Activated naive CD8-positive, alpha-beta T cell treated with anti-CD3 and anti-CD28 coated beads, Interleukin-2, amount 50 U/mL, for 24 hours (primary cell): ENCODE measurements around the gene MSLN.
A peak's percentile ranks its signal among the peaks of the same experiment; 100 is the strongest.

Experiments
- ATAC-seq: fragments of 150-1000 bp; cut with Tn5 transposase; one replicate; pipeline ENCODE4 v1.10.0; 2021
- DNase-seq: peaks from one replicate; pipeline ENCODE4 v3.0.0; 2021
- H3K27ac Mint-ChIP-seq: one replicate; pipeline ENCODE4 v1.8.0; 2021; ENCODE audit warnings: mild to moderate bottlenecking, mixed read lengths
- H3K27me3 Mint-ChIP-seq: one replicate; pipeline ENCODE4 v1.8.0; 2021; ENCODE audit warnings: mixed read lengths
- H3K36me3 Mint-ChIP-seq: one replicate; pipeline ENCODE4 v1.8.0; 2021; ENCODE audit warnings: low read depth, mixed read lengths
- H3K4me1 Mint-ChIP-seq: one replicate; pipeline ENCODE4 v1.8.0; 2021; ENCODE audit warnings: mixed read lengths
- H3K4me3 Mint-ChIP-seq: one replicate; pipeline ENCODE4 v1.8.0; 2021; ENCODE audit warnings: mild to moderate bottlenecking, moderate library complexity, mixed read lengths
- H3K9me3 Mint-ChIP-seq: one replicate; pipeline ENCODE4 v1.8.0; 2021; ENCODE audit warnings: mixed read lengths

Gene MSLN

DNA sequence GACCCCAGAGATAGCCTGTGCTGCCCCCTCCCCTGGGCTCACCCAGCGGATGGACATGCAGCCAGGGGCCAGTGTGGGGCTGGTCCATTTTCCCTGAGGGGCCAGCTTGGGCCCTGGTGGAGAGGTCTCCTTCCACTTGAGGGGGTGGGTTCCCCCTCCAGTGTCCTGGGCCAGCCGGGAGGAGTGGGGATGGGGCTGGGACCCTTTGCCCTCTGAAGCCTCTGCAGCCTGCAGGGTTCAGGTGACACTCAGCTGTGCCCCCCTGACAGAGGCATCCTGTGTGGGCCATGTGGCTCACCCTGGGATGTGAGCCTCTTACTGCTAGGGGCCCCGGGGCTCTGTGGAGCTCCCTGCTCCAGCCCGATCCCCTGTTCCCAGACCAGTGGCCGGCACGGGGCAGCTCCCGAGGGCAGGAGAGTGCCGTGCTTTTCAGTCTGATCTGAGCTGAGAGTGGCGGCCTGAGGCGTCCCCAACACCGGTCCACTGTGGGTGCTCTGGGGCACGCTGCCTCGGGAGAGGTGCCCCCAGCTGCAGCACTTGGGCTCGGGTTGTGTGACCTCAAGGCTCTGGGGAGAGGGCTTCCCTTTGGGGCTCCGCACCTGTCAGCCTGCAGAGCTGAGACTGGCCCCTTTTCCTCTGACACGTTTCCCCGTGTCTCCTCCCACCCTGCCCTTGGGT, 40.4 kb downstream of the MSLN start:
- Mint-ChIP-seq H3K36me3 (peaks cover 10% of the 10 kb centered on the region), H3K27ac (no peak overlapping the region), H3K4me1 (peaks cover under 1% of the 10 kb centered on the region), H3K27me3 (peaks cover 2% of the 10 kb centered on the region), H3K4me3 (no peak overlapping the region), H3K9me3 (no peaks in the 10 kb centered on the region)
- peak; percentile 5 for ATAC-seq
- DNase-seq, result no peak

DNA sequence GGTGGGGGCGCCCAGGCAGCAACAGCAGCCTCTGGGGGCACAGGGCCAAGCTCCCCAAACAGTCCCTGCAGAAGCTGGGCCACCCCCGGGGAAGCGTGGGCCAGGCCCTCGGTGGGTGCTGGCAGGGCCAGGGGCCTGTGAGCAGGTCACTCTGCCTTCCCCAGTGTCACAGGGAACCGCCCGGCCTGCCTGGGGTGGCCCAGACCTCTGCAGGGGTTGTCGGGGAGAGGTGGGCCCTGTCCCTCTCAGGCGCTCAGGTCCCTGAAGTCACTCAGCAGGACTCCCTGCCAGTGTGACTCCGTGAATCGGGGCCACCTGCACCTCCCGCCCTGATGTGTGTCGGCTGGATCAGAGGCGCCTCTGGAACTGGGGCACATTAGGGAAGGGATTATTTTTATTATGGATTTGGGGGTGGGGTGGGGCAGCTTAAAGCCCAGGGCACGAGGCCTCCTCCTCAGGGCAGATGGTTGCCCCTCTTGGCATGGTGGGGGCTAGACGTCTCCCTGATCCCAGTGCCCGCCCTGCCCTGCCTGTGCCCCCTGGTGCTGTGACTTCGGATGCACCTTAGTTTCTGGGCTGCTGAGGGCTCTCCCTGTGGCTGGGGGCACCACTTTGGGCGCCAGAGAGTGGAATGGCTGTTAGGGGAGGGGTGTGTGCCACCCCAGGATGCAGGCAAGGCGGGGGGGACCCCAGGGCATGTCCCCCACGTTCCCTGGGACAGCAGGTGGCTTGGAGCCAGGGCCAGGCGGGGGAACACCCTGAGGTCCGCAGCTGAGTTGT, 41.2 kb downstream of the MSLN start:
- H3K36me3 Mint-ChIP-seq, result peaks cover 7% of the 10 kb centered on the region
- ATAC-seq (peak; percentile 7), DNase-seq (no peak)
- no peak overlapping the region for H3K4me3 Mint-ChIP-seq
- peaks cover 3% of the 10 kb centered on the region for H3K4me1 Mint-ChIP-seq
- H3K27ac Mint-ChIP-seq, result no peak overlapping the region
- no peaks in the 10 kb centered on the region for H3K9me3 Mint-ChIP-seq
- peaks cover 2% of the 10 kb centered on the region for H3K27me3 Mint-ChIP-seq

DNA sequence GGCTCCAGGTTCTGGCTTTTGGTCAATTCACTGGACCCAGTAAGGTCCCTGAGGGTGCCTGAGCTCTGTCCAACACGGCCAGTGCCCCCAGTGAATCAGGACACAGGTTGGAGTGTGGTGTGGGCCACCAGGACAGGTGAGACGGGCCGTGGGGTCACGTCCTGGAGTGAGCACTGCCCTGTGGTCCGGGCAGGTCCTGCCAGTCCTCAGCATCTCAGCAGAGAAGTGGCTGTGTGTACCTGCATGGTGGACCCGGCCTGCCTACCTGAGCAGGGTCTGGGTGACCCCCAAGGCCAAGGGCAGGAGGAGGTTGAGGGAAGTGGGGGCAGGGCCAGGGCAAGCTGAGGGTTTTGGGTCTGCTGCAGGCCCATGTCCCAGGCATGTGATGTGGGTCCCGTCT, 41.9 kb downstream of the MSLN start:
- H3K27ac Mint-ChIP-seq, result no peak overlapping the region
- no peaks in the 10 kb centered on the region for H3K9me3 Mint-ChIP-seq
- H3K4me3 Mint-ChIP-seq, result no peak overlapping the region
- H3K36me3 Mint-ChIP-seq, result peaks cover 6% of the 10 kb centered on the region
- ATAC-seq (no peak), DNase-seq (no peak)
- H3K4me1 Mint-ChIP-seq, result peaks cover 3% of the 10 kb centered on the region
- H3K27me3 Mint-ChIP-seq, result peaks cover 2% of the 10 kb centered on the region

DNA sequence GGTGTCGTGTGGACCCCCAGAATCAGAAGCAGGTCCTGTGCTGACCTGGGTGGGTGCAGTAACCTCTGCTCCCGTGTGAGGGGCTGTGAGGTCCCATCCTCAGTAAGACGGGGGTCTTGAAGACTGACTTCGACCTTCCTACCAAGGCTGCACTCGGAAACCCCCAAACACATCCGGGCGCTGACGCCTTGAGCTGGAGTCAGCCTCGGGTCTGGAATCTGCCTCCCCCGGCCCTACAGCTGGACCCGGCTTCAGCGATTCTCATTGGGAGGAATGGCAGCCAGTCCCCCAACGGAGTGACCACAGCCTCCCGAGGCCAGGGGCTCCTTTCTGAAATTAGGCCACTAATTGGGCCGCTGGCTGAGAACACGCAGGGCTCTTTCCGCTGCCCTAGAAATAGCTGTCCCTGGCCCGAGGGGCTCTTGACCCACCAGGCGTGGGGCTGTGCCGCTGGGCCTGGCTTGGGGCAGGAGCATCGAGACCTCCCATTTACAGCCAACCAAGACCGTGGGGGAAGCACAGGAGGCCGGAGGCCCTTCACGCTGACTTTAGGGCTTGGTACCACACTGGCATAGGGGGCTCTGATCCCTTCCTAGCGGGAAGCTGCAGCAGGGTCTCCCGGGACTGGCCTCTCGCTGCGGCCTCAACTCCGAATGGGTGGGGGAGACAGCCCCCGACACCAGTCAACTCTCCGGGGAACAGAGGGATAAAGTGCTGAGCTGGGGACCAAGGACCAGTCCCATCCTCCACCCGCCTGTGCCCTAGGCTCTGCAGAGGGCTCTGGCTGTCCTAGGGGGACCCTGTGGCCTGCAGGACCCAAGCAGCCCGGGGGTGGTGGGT, 42.6 kb downstream of the MSLN start:
- peaks cover 2% of the 10 kb centered on the region for H3K27me3 Mint-ChIP-seq
- DNase-seq (no peak), ATAC-seq (no peak)
- H3K27ac Mint-ChIP-seq, result no peak overlapping the region
- H3K36me3 Mint-ChIP-seq, result peaks cover 3% of the 10 kb centered on the region
- H3K4me3 Mint-ChIP-seq, result no peak overlapping the region
- no peaks in the 10 kb centered on the region for H3K9me3 Mint-ChIP-seq
- peaks cover 7% of the 10 kb centered on the region for H3K4me1 Mint-ChIP-seq

DNA sequence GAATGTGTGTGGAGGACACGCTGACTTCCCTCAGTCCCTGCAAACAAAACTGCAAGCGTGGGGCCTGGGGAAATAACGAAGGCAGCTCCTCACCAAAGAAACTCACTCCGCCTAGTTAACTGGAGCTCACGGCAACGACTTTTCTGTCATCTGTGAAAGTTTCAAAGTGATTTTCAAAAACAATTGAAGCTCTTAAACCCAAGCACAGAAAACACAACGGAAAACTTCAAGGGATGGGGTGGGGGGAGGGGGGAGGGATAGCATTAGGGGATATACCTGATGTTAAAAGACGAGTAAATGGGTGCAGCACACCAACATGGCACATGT, 43.2 kb downstream of the MSLN start:
- Mint-ChIP-seq H3K36me3 (no peaks in the 10 kb centered on the region), H3K4me1 (peaks cover 12% of the 10 kb centered on the region), H3K4me3 (no peak overlapping the region), H3K9me3 (no peaks in the 10 kb centered on the region), H3K27me3 (peaks cover 2% of the 10 kb centered on the region), H3K27ac (no peak overlapping the region)
- ATAC-seq (no peak), DNase-seq (no peak)

DNA sequence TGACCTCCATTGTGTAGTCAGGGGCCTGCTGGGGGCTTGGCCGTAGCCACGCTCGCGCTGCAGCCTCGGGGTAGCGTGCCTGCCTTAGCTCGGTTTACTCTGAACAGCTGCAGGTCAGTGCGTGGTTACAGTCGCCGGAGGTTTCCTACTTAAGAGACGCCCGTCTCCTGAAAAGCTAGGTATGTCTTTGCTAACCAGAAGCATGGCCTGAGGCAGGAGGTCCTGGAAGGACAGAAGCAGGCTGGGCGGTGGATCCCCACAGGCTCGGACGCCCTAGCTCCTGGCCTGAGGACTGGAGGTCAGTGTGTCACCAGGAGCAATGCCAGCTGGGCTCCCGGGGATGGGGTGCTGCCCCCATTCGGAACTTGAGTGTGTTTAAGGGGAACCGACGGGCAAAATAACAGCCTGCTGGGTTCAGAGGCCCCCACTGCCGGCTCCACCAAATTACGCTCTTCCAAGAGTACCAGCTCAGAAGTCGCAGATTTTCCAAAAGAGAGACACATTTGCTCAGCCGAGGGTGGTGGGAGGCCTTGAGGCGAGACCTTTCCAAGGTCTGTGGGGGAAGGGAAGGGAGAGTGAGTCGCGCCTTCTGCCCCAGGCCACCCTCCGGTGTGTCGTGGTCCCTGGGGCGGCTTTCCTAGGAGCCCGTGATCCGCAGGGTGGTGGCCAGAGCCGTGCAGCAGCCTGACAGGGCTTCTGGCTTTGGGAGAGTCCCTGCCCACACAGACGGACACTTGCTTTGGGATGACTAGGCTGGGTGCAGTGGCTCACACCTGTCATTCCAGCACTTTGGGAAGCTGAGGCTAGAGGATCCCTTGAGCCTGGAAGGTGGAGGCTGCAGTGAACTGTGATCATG, 43.9 kb downstream of the MSLN start:
- no peaks in the 10 kb centered on the region for H3K36me3 Mint-ChIP-seq
- no peak for DNase-seq
- H3K9me3 Mint-ChIP-seq, result no peaks in the 10 kb centered on the region
- no peaks in the 10 kb centered on the region for H3K27me3 Mint-ChIP-seq
- H3K4me3 Mint-ChIP-seq, result no peak overlapping the region
- peaks cover 12% of the 10 kb centered on the region for H3K4me1 Mint-ChIP-seq
- no peak overlapping the region for H3K27ac Mint-ChIP-seq
- ATAC-seq, result no peak

DNA sequence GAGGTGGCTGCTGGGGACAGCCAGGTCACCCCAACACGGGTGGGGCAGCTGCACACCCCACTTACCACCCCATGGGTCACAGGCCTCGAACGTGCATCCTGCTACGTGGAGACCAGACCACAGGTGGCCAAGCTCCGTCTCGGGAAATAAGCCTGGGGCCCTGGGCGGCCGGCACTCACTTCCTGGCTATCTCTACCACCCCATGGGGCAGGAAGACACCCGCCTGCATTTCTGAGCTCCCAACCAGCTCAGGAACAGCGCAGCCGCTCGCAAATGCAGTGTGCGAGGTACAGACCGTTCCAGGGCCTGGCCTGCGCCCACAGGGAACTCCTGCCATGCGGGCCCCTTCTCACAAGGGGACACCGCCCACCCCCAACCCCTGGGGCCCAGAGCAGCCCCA, 44.9 kb downstream of the MSLN start:
- Mint-ChIP-seq H3K27ac (no peak overlapping the region), H3K36me3 (no peaks in the 10 kb centered on the region), H3K4me1 (peaks cover 12% of the 10 kb centered on the region), H3K27me3 (no peaks in the 10 kb centered on the region), H3K4me3 (no peak overlapping the region), H3K9me3 (no peaks in the 10 kb centered on the region)
- DNase-seq (no peak), ATAC-seq (no peak)

DNA sequence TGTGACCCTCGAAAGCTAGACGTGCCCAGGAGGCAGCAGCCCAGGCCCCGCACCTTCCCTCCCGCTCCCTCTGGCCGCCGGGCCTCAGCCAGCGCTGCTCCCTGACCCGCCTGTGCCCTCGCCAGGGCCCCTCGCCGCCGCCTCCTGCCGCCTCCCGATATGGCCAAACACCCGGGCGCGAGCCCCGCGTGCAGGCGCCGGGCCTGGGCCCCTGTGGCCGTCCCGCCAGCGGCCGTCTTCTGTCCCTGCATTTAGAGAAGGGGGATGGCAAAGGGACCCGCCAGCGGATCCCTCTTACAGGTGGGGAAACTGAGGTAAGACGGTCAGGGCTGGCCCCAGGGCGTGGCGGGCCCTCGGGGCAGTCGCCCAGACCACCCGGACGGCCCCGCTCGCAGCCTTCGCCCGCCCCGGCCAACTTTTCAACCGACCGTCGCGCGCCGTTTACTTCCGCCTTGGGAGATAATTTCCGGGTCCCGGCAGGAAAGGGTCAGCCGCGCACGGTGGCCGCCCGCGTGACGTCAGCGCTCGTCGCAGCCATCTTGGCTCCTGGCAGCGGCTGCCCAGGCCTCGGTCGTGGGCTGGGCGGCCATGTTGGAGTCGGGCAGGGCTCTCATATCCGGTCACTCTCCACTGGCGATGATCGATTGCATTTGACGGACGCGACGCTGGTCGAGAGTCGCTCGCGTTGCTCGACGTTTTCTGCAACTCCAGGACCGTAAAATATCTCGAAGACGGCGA, 47.0 kb downstream of the MSLN start:
- peaks cover 5% of the 10 kb centered on the region for H3K27me3 Mint-ChIP-seq
- ATAC-seq (peak; percentile 87), DNase-seq (peak; percentile 89)
- H3K27ac Mint-ChIP-seq, result peak overlapping the region; percentile 94
- H3K36me3 Mint-ChIP-seq, result no peaks in the 10 kb centered on the region
- peak overlapping the region; percentile 95 for H3K4me3 Mint-ChIP-seq
- H3K9me3 Mint-ChIP-seq, result no peaks in the 10 kb centered on the region
- peaks cover 12% of the 10 kb centered on the region for H3K4me1 Mint-ChIP-seq

DNA sequence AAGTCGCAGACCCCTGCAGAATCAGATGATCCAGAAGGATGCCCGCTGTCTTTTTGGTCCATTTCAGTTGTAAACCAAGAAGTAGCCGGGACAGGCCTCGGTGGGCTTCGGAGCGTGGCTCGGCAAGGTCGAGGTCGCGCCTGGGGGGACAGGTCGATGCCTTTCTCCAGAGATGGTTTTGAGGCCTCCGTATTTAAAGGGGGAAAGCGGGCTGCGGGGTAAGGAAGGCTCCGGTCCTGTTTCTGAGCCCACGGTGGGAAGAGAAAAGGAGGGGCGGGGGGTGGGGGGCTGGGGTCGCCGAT, 47.5 kb downstream of the MSLN start:
- H3K27me3 Mint-ChIP-seq, result peaks cover 8% of the 10 kb centered on the region
- no peak for ATAC-seq
- H3K4me1 Mint-ChIP-seq, result peaks cover 12% of the 10 kb centered on the region

DNA sequence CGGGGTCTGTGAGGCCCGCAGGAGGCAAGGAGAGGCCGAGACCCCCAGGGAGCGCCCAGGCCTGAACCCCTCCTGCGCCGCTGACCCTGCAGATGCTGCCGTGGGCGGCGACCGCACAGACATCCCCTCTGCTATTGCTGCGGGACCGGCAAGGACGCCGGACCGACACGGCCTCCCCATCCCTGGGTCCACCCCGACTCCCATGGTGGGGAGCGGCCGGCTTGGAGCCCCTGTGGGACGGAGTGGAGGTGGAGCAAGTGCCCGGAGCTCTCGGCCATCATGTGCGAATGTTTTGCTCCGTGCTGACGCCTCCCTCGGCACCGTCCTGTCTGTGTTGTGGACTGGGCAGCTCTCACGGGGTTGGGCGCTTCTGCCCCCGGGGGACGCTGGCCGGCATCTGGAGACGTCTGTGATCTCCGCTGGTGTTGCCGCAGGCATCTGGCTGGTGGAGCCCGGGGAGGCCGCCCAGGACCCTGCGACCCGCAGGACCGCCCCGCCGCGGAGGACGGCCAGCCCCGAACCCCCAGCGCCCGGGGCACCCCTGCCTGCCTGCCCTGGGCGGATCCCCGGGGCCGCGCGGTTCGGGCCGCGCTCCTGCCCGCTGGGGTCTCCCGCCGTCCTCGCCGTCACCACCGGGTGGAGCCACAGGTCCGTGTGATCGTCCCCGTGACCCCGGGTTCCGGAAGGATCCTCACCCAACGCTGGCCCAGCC, 52.8 kb downstream of the MSLN start:
- no peaks in the 10 kb centered on the region for H3K36me3 Mint-ChIP-seq
- DNase-seq (peak; percentile 66), ATAC-seq (peak; percentile 67)
- peaks cover 16% of the 10 kb centered on the region for H3K27me3 Mint-ChIP-seq
- H3K9me3 Mint-ChIP-seq, result no peaks in the 10 kb centered on the region
- H3K4me3 Mint-ChIP-seq, result no peak overlapping the region
- H3K27ac Mint-ChIP-seq, result no peak overlapping the region
- H3K4me1 Mint-ChIP-seq, result peaks cover 7% of the 10 kb centered on the region

More for the DNA sequence above, 47.5 kb downstream of the MSLN start:
- no peak for DNase-seq
- H3K4me3 Mint-ChIP-seq, result peak overlapping the region; percentile 95
- H3K9me3 Mint-ChIP-seq, result no peaks in the 10 kb centered on the region
- no peaks in the 10 kb centered on the region for H3K36me3 Mint-ChIP-seq
- H3K27ac Mint-ChIP-seq, result peak overlapping the region; percentile 94

DNA sequence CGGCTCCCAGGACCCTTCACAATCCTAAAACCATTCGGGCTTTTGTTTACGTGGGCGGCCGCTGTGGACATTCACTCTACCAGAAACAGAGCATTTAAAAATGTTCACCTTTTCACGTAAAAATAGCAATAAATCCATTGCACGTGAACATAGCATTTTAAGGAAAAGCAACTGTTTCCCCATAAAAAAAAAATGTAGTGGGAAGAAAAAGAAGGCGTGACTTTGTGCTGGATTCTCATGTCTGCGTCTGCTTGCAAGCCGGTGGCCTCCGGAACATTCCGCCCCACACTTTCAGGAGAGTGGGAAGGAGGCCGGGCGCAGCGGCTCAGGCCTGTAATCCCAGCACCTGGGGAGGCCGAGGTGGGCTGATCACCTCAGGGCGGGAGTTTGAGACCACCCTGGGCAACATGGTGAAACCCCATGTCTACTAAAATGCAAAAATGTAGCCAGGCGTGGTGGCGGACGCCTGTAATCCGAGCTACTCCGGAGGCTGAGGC, 53.4 kb downstream of the MSLN start:
- Mint-ChIP-seq H3K4me3 (no peak overlapping the region), H3K36me3 (no peaks in the 10 kb centered on the region), H3K4me1 (peaks cover 3% of the 10 kb centered on the region)

DNA sequence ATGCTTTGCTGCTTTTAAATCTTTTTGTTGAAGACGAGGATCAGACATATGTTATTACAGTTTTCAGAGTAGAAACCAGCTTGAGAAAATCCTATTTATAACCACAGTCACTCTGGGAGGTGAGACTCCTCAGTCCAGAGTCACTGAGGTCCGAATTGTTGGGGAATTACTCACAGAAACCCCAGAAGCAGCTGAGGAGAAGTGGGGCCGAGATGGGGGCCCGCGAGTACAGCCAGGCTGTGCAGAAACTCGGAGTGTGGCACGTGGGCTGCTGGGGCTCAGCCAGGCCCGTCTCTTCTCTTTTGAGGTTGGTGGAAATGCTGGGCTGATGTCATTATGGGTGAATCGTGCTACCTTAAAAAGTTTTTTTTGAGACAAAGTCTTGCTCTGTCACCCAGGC, 54.4 kb downstream of the MSLN start:
- peaks cover 11% of the 10 kb centered on the region for H3K4me1 Mint-ChIP-seq
- no peaks in the 10 kb centered on the region for H3K36me3 Mint-ChIP-seq
- H3K4me3 Mint-ChIP-seq, result no peak overlapping the region
- peaks cover 20% of the 10 kb centered on the region for H3K27me3 Mint-ChIP-seq
- ATAC-seq (no peak), DNase-seq (no peak)
- no peaks in the 10 kb centered on the region for H3K9me3 Mint-ChIP-seq
- no peak overlapping the region for H3K27ac Mint-ChIP-seq

More for the DNA sequence above, 53.4 kb downstream of the MSLN start:
- no peak for ATAC-seq
- no peaks in the 10 kb centered on the region for H3K9me3 Mint-ChIP-seq
- DNase-seq, result no peak
- peaks cover 16% of the 10 kb centered on the region for H3K27me3 Mint-ChIP-seq
- no peak overlapping the region for H3K27ac Mint-ChIP-seq

DNA sequence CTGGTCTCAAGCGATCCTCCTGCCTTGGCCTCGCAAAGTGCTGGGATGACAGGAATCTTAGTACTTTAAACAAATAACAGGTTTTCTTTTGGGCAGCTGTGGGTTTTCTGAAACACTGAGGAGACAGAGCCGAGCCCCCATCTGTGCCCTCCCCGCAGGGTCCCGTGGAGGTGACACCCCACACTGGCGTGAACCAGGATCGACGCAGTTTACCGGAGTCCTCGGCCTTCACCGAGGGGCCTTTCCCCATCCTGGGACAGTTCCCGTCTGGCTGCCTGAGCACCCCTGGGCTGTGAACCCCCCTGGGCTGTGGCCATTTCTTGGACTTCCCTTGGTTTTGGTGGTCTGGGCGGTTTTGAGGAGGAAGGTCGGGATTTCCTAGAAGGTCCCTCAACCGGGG, 55.3 kb downstream of the MSLN start:
- ATAC-seq (no peak), DNase-seq (no peak)
- Mint-ChIP-seq H3K27ac (no peak overlapping the region), H3K9me3 (no peaks in the 10 kb centered on the region), H3K4me1 (peaks cover 13% of the 10 kb centered on the region), H3K27me3 (peaks cover 27% of the 10 kb centered on the region), H3K36me3 (no peaks in the 10 kb centered on the region), H3K4me3 (no peak overlapping the region)
